Gastrocnemius medialis (tissue), 4 donors: Measurements from ENCODE around the gene CFAP97D2.

Source experiments
- CTCF ChIP-seq, 5 experiments: fragments of 450-650 bp in 3 of 5; fragments of 200-600 bp in 2 of 5; sonication (generic) in 2 of 5; IDR thresholded peaks in 4 of 5; conservative IDR thresholded peaks in 1 of 5; 1 replicate in 4 of 5; 2 replicates in 1 of 5; pipeline ENCODE4 v1.5.1; 2016 to 2019; ENCODE audit warnings: antibody characterized with exemption in 5 of 5, mild to moderate bottlenecking in 3 of 5, moderate library complexity in 3 of 5
- POLR2A ChIP-seq, 2 donors: fragments of 450-650 bp; IDR thresholded peaks; one replicate each; pipeline ENCODE4 v1.6.1; 2017; ENCODE audit warnings: antibody characterized with exemption in 2 of 2, mild to moderate bottlenecking in 2 of 2, moderate library complexity in 2 of 2

GRCh38 chr13:114164053-114164452 lies 15.0 kb upstream of the CFAP97D2 start:
- no peak for TF ChIP-seq POLR2A (IDR thresholded peaks at IDR 0.05)
- TF ChIP-seq CTCF (IDR thresholded peaks at IDR 0.05 in 4 of 5, conservative IDR thresholded peaks at IDR 0.05 in 1 of 5): no peak
